ENCODE data around the gene STYX.

Gene STYX

DNA sequence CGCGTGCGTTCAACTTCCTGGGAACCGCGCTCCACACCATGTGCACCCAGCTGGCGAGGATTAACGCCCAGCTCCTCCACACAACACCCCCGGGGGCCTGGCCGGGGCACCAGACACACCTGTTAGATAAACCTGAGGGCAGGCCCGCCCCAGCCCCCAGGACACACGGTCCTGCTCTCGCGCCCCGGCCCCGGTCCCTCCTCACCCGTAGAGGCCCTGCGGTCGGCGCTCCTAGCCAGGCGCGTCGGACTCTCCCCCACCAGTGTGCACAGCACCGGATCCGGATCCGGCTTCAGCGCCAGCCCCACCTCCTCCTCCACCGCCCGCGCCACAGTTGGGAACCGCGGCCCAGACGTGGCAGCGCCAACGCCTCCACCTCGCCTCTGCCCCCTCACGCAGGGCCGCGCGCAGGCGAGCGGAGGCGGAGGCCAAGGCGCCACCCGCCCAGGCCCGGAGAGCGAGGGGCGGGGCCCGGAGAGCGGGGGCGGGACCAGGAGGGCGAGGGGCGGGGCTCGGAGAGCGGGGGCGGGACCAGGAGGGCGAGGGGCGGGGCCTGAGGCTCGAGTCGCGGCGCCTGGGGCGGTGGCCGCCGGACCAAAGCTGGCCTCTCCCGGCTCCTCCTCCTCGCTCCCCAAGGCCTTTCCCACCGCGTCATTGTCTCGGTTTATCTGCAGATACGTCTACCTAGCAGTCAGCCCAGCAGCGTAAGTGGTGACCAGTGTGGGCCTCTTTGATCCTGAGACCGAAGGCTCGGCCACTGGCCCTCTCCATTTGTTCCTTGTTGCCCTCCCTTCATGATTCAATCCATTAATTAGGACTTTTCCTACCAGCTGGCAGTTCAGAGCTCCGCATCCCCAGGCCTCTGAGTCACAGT lies 61.5 kb downstream of the STYX start, which contains the start of gene GNPNAT1:
TSS of gene GNPNAT1 (minus strand) at position 385 of the 874 bp plus-strand sequence. CDS start 6,957 bp downstream, outside the sequence.
- DNase-seq, result peak; percentile 94

DNA sequence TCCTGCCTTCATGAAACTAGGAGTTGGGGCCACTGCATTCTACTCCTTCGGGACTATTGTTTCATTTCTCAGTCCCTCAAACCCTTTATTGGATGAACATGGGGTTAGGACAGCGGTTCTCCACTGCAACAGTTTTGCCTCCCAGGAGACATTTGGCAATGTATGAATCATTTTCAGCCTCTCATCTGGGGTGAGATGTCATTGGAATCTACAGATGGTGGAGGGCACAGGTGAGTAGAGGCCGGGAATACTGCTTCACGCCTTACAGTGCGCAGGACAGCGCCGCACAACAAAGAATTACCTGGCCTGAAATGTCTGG lies 62.1 kb downstream of the STYX start:
- DNase-seq, result no peak

DNA sequence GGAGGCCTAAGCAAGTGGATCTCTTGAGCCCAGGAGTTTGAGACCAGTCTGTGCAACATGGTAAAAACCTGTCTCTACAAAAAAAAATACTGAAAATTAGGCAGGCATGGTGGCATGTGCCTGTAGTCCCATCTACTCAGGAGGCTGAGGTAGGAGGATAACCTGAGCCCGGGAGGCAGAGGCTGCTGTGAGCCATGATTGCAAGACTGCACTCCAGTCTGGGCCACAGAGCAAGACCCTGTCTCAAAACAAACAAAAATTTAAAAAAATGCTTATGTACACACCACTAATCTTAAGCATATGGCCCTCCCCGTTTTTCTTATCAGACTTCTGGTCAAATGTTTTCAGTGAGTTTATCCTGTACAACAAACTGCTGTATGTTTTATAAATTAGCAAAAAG lies 63.1 kb downstream of the STYX start:
- DNase-seq, result no peak

DNA sequence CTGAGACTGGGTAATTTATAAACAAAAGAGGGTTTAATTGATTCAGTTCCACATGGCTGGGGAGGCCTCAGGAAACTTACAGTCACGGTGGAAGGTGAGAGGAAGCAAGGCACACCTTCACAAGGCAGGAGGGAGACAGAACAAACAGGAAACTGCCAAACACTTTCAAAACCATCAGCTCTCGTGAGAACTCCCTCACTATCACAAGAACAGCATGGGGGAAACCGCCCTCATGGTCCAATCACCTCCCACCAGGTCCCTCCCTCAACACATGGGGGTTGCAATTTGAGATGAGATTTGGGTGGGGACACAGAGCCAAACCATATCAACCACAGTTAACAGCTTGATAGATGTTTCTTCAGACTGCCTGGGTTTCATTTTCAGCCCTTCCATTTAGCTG lies 67.7 kb downstream of the STYX start:
- no peak for DNase-seq

DNA sequence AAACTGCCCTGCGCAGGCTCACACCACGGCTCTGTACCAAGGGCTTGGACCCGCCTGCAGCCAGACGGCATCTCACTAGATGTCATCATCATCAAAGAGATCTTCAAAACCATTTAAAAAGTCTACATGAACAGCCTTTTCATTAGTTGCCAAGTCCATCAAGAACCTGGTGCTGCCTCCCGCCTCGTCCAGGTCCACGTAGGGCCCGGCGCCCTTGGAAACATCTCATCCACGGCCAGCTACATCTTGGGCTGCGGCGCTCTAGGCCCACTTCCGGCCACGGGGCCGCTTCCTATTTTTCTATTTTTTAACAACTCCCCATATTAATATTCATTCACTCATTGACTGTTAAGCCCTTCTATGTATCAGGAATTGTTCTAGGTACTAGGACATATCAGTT lies 68.9 kb downstream of the STYX start:
- DNase-seq, result no peak

DNA sequence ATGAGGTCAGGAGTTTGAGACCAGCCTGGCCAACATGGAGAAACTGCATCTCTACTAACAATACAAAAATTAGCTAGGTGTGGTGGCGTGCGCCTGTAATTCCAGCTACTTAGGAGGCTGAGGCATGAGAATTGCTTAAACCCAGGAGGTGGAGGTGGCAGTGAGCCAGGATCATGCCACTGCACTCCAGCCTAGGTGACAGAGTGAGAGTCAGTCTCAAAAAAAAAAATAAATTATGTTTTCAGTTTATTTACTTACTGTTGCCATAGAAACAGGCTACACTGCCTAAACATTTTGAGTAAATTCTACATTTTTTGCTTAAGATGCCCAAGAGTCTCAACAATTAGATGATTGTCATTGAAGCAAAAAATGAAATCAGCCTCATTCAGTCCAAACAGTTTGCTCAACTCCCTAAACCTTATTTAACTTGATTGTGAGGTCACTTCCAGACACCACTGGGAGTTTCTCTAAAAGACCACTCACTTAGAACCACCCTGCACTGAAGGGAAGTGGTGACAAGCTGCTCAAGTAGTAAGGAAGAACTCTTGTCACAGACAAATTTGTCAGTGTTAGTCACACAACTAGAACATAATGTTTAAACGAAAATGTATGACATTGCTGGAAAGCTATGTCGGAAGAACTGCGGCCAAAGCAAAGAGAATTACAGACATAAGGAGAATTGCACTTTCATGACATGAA lies 71.2 kb downstream of the STYX start:
- peak; percentile 95 for DNase-seq

DNA sequence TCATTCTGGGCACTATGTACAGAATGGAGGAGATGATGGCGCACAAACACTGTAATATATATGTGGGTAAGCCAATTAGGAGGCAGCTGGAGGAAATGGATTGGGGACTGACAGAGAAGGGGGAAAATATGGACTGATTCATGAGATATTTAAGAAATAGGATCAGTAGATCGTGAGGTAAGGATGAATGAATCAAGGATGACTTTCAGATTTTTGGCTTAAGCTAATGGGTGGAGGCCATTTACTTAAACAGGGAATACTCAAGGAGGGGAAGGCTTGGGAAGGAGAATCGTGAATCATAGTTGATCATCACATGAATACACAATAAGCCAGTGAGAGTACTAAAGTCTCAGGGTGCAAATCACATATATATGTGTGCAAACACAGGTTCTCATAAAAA lies 72.6 kb downstream of the STYX start:
- peak; percentile 88 for DNase-seq

DNA sequence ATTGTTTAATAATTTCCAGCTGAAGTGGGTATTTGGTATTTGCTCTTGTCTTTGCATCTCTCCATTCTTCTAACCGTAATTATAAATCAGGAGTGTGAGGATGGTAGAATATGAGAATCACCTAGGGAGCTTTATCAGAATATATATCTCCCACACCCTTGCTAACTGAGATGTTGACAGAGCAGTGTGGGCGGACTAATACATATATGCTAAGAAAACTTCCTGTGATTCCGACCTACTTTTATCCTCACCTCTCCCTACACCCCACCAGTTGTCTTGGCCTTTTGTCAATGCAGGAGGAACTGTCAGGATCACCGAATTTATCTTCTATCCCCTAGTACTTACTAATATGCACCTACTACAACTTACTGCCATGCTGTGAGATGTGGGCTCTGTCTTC lies 76.1 kb downstream of the STYX start:
- DNase-seq, result no peak

DNA sequence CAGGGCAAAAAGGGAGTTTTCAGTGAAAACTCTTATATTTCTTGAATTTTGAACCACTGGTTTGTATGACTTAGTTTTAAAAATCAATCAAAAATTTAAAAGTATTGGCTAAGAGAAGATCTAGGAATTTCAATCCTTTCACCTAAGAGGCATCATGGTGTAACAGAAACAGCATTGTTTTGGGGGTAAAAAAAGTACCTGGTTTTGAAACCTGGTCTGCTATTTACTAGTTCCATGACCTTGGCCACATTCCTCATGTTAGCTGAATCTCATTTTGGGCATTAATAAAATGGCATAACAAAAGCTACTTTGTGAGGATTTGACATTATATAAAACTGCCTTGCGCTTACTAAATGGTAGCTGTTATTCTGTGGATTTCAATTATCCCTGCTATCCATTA lies 78.1 kb downstream of the STYX start:
- DNase-seq, result no peak

DNA sequence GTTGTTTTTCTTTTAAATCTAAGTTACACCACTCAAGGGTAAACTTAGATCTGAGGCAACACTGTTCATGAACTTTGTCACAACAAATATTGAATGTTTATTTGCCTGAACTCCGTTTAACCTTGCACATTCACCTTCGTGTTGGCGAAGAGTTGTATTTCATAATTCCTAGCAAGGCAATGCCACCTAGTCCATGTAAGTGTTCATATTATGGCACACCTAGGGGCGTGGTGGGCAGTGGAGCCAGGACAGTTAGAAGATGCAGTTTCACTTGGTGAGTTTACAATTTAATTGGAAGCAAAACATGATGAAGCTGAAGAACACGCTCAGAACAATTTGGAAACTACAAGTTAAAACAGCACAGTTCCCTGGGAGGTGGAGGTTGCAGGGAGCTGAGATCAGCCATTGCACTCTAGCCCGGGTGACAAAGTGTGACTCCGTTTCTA lies 91.9 kb downstream of the STYX start:
- no peak for DNase-seq

DNA sequence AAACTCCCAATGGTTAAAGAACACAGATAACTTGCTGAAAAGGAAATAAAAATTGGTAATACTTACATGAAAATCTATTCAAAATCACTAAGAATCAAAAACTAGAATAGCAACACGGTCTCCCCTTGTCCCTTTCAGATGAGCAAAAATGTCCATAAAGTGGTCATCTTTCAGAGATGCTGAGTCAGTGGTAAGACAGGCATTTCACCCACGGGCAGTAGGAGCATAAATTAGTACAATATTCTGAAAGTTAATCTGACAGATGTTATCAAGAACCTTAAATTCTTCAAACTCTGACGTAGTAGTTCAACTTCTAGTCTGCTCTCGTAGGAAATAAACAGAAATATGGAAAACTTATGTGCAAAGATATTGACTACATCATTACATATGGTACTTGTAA lies 94.5 kb downstream of the STYX start:
- DNase-seq, result peak; percentile 30
